T-helper 2 cell treated with Interferon-gamma antibody and Interleukin-4, amounts not matched to agents 5 μg/mL and 100 μg/mL, for 36 hours (primary cell): ENCODE measurements around the gene ANAPC2.
"Not testable (repeated sequence)": the region's sequence is repeated elsewhere in the genome, so short reads cannot be mapped to it uniquely, and the experiment has no call there.

ENCODE experiments used
- DNase-seq: peaks from one replicate; pipeline ENCODE4 v3.0.0; 2021; ENCODE audit warnings: low spot score
- H3K27ac Mint-ChIP-seq: one replicate; pipeline ENCODE4 v1.8.0; 2021; ENCODE audit warnings: mild to moderate bottlenecking, mixed read lengths
- H3K27me3 Mint-ChIP-seq: one replicate; pipeline ENCODE4 v1.8.0; 2021; ENCODE audit warnings: low read depth, mixed read lengths
- H3K36me3 Mint-ChIP-seq: one replicate; pipeline ENCODE4 v1.8.0; 2021; ENCODE audit warnings: low read depth, mixed read lengths
- H3K4me1 Mint-ChIP-seq: one replicate; pipeline ENCODE4 v1.8.0; 2021; ENCODE audit warnings: low read depth, mixed read lengths
- H3K4me3 Mint-ChIP-seq: one replicate; pipeline ENCODE4 v1.8.0; 2022; ENCODE audit warnings: mild to moderate bottlenecking, moderate library complexity, mixed read lengths
- H3K9me3 Mint-ChIP-seq: one replicate; pipeline ENCODE4 v1.8.0; 2021; ENCODE audit warnings: mixed read lengths

Gene ANAPC2

GRCh38 chr9:137140151-137141012, 48.0 kb downstream of the ANAPC2 start:
- Mint-ChIP-seq H3K9me3 (no peaks in the 10 kb centered on the region), H3K4me1 (peaks cover 3% of the 10 kb centered on the region), H3K4me3 (no peak overlapping the region), H3K27ac (no peak overlapping the region), H3K36me3 (no peaks in the 10 kb centered on the region), H3K27me3 (peaks cover 40% of the 10 kb centered on the region)
- DNase-seq = no peak

- Mint-ChIP-seq H3K36me3 (no peaks in the 10 kb centered on the region), H3K4me3 (no peak overlapping the region), H3K27ac (peak overlapping the region; percentile 20), H3K9me3 (no peaks in the 10 kb centered on the region), H3K27me3 (peaks cover 42% of the 10 kb centered on the region), H3K4me1 (peaks cover 3% of the 10 kb centered on the region)
- no peak for DNase-seq
These were observed 48.8 kb downstream of the ANAPC2 start for GRCh38 chr9:137139468-137140150.

GRCh38 chr9:137138722-137139467, 49.5 kb downstream of the ANAPC2 start, which contains the start of gene GRIN1:
Gene GRIN1 (plus strand): TSS chr9:137139154. CDS start chr9:137139487, 333 bp downstream.
- H3K9me3 Mint-ChIP-seq = no peaks in the 10 kb centered on the region
- peak within 1 kb of the TSS; percentile 20 for H3K27ac Mint-ChIP-seq
- peaks cover 3% of the 10 kb centered on the region for H3K4me1 Mint-ChIP-seq
- H3K36me3 Mint-ChIP-seq = no peaks in the 10 kb centered on the region
- H3K4me3 Mint-ChIP-seq = no peak within 1 kb of the TSS
- DNase-seq = peak; percentile 41
- peaks cover 42% of the 10 kb centered on the region for H3K27me3 Mint-ChIP-seq

GRCh38 chr9:137138058-137138721, 50.2 kb downstream of the ANAPC2 start:
- Mint-ChIP-seq H3K4me3 (no peak overlapping the region), H3K4me1 (peaks cover 3% of the 10 kb centered on the region), H3K9me3 (no peaks in the 10 kb centered on the region), H3K36me3 (no peaks in the 10 kb centered on the region), H3K27ac (no peak overlapping the region), H3K27me3 (peaks cover 42% of the 10 kb centered on the region)
- DNase-seq = no peak

GRCh38 chr9:137136881-137137607, 51.3 kb downstream of the ANAPC2 start:
- Mint-ChIP-seq H3K9me3 (no peaks in the 10 kb centered on the region), H3K4me3 (no peak overlapping the region), H3K27ac (no peak overlapping the region), H3K27me3 (peaks cover 42% of the 10 kb centered on the region), H3K36me3 (no peaks in the 10 kb centered on the region), H3K4me1 (peaks cover 3% of the 10 kb centered on the region)
- DNase-seq = no peak

- Mint-ChIP-seq H3K9me3 (no peaks in the 10 kb centered on the region), H3K27ac (no peak overlapping the region), H3K27me3 (peaks cover 40% of the 10 kb centered on the region), H3K4me3 (no peak overlapping the region), H3K36me3 (no peaks in the 10 kb centered on the region), H3K4me1 (peaks cover 3% of the 10 kb centered on the region)
- DNase-seq = no peak
These were observed 52.0 kb downstream of the ANAPC2 start for GRCh38 chr9:137136261-137136880.

- not testable (repeated sequence) for DNase-seq, H3K9me3 Mint-ChIP-seq, H3K4me1 Mint-ChIP-seq, H3K27ac Mint-ChIP-seq, H3K36me3 Mint-ChIP-seq, H3K4me3 Mint-ChIP-seq
- peaks cover 34% of the 10 kb centered on the region for H3K27me3 Mint-ChIP-seq
These were observed 53.2 kb downstream of the ANAPC2 start for GRCh38 chr9:137135154-137135553.

- peaks cover 2% of the 10 kb centered on the region for H3K4me1 Mint-ChIP-seq
- DNase-seq = no peak
- H3K27ac Mint-ChIP-seq = no peak overlapping the region
- no peaks in the 10 kb centered on the region for H3K36me3 Mint-ChIP-seq
- H3K4me3 Mint-ChIP-seq = no peak overlapping the region
- peaks cover 26% of the 10 kb centered on the region for H3K27me3 Mint-ChIP-seq
- no peaks in the 10 kb centered on the region for H3K9me3 Mint-ChIP-seq
These were observed 54.2 kb downstream of the ANAPC2 start for GRCh38 chr9:137134191-137134590.

- Mint-ChIP-seq H3K9me3 (no peaks in the 10 kb centered on the region), H3K4me1 (peaks cover 26% of the 10 kb centered on the region), H3K27ac (peak overlapping the region; percentile 81), H3K27me3 (peaks cover 7% of the 10 kb centered on the region), H3K36me3 (peaks cover 1% of the 10 kb centered on the region), H3K4me3 (peak overlapping the region; percentile 86)
- DNase-seq = no peak
These were observed 58.1 kb downstream of the ANAPC2 start for GRCh38 chr9:137130176-137130755.

- peak; percentile 93 for DNase-seq
- H3K27ac Mint-ChIP-seq = peak overlapping the region; percentile 91
- H3K4me3 Mint-ChIP-seq = peak overlapping the region; percentile 85
- peaks cover 26% of the 10 kb centered on the region for H3K4me1 Mint-ChIP-seq
- peaks cover 1% of the 10 kb centered on the region for H3K36me3 Mint-ChIP-seq
- H3K27me3 Mint-ChIP-seq = peaks cover 5% of the 10 kb centered on the region
- no peaks in the 10 kb centered on the region for H3K9me3 Mint-ChIP-seq
These were observed 58.7 kb downstream of the ANAPC2 start for GRCh38 chr9:137129456-137130175.

GRCh38 chr9:137128862-137129455, 59.4 kb downstream of the ANAPC2 start:
- peaks cover 1% of the 10 kb centered on the region for H3K36me3 Mint-ChIP-seq
- peak overlapping the region; percentile 90 for H3K4me3 Mint-ChIP-seq
- no peaks in the 10 kb centered on the region for H3K9me3 Mint-ChIP-seq
- H3K27me3 Mint-ChIP-seq = peaks cover 5% of the 10 kb centered on the region
- peak overlapping the region; percentile 91 for H3K27ac Mint-ChIP-seq
- H3K4me1 Mint-ChIP-seq = peaks cover 26% of the 10 kb centered on the region
- DNase-seq = peak; percentile 16
